Kidney (tissue), 14 donors: ENCODE measurements around the gene SMARCE1. TPM values are rescaled to one million over a fixed set of nuclear protein-coding genes. Genes with fewer than 3 reads are reported as not detected.

ENCODE experiments used
- DNase-seq, 5 donors: peaks; one replicate each; pipeline ENCODE4 v3.0.0-alpha.2; 2013 to 2020
- FAIRE-seq: peaks from 2 replicates; lab custom pipeline; 2012; peaks lifted over from hg19 to GRCh38; lab: Jason Lieb, UNC
- H3K27ac ChIP-seq, 2 donors: one replicate each; pipeline ENCODE4 v1.7.0; 2013; ENCODE audit warnings: low read depth in 2 of 2, low read length in 2 of 2, inconsistent platforms in 1 of 2
- H3K27me3 ChIP-seq: one replicate; pipeline ENCODE4 v1.7.1; 2013; ENCODE audit warnings: low read length, inconsistent platforms; ENCODE audit not compliant: control insufficient read depth, insufficient read depth
- H3K36me3 ChIP-seq, 3 donors: one replicate each; pipeline versions ENCODE4 v1.7.0 to v1.7.1; 2013; ENCODE audit warnings: low read length in 3 of 3, control low read depth in 1 of 3, inconsistent platforms in 1 of 3; ENCODE audit not compliant: insufficient read depth in 3 of 3, control insufficient read depth in 2 of 3
- H3K4me1 ChIP-seq, 3 donors: one replicate each; pipeline versions ENCODE4 v1.7.0 to v1.7.1; 2013; ENCODE audit warnings: low read length in 3 of 3, inconsistent platforms in 1 of 3, low read depth in 1 of 3; ENCODE audit not compliant: control insufficient read depth in 2 of 3, insufficient read depth in 2 of 3
- H3K4me3 ChIP-seq, 3 donors: one replicate each; pipeline versions ENCODE4 v1.7.0 to v1.8.1; 2013; ENCODE audit warnings: low read length in 3 of 3, control low read depth in 1 of 3, inconsistent platforms in 1 of 3
- H3K9ac ChIP-seq, 3 donors: one replicate each; pipeline versions ENCODE4 v1.7.0 to v1.7.1; 2013; ENCODE audit warnings: low read length in 3 of 3, control low read depth in 1 of 3, inconsistent platforms in 1 of 3
- H3K9me3 ChIP-seq, 3 donors: one replicate each; pipeline versions ENCODE4 v1.7.0 to v1.7.1; 2013; ENCODE audit warnings: low read length in 3 of 3, control low read depth in 1 of 3, inconsistent platforms in 1 of 3; ENCODE audit not compliant: control insufficient read depth in 2 of 3, insufficient read depth in 1 of 3
- CTCF ChIP-seq: IDR thresholded peaks from 3 replicates; pipeline ENCODE4 v1.5.1; 2012; ENCODE audit warnings: mild to moderate bottlenecking, moderate library complexity, borderline replicate concordance; ENCODE audit not compliant: insufficient read depth; ENCODE audit errors: extremely low read depth
- intact Hi-C: fragments of 100-400 bp; cut with DNase I; formaldehyde crosslinking; loops from one replicate; pipeline ENCODE4 v1.11.1; 2022
- polyA plus RNA-seq: library from polyadenylated mRNA; stranded (reverse); fragments of 350-450 nt; fragmentation: Illumina TruSeq; extraction: RNeasy Lipid Tissue Mini Kit (QIAGEN cat#74804); gene quantifications from one replicate; pipeline ENCODE4 v1.2.3, GENCODE V29; 2014; ENCODE audit warnings: low read depth, low replicate concordance; ENCODE audit not compliant: insufficient read depth
- total RNA-seq: library from RNA; stranded (reverse); fragmentation: NEBNext Ultra II Directional; extraction: Animal tissue kit (Norgen Biotek cat#: 25700); gene quantifications from one replicate; pipeline ENCODE4 v1.2.1, GENCODE V29; 2021
- donor health status: control.
- donor health status: control.
- donor health status: control.
- donor health status: control.
- donor health status: control.
- donor health status: DM: yes; HTN: yes; CAD: no.
- donor health status: Normal renal cell carcinoma (clear cell type).

Gene SMARCE1
- total and polyA plus RNA-seq, 2 donors from 2014 or later, result 73.4 to 112 TPM

DNA sequence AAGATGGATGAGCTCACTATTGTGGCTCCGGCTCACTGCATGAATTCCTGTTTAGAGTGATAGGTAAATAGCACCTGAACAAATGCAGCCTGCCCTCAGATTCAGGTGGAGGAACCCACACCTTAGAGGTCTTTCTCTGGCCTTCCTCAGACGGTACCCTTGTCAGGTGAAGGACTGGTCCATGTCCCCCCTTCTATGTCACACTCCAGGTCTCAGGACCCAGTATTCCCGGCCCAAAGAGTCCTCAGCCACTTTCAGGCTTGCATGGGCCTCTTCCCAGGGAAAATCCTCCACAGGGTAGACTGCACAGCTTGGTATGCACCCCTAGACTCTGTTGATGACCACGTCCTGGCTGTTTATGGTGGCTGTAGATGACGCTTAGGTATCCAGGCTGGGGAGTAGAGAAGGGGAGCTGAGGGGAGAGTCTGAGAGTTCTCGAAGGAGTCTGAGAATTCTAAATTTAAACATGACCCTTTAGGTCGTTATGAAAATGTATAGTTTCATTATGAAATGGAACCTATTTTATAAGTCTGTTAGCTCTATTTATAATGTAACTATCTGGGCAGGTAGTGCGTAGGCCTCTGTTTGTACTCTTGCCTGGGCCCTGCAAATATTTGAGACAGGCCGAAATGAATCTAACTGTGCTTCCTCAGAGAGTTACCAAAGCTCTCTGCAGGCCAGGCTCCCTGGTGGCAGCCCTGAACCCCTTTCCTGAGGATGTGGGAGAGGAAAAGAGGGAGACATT lies 49.9 kb downstream of the SMARCE1 start:
- intact Hi-C loops, result no loop called here
- Histone ChIP-seq H3K36me3 (no peaks in the 10 kb centered on the region), H3K27me3 (no peaks in the 10 kb centered on the region), H3K27ac (peak overlapping the region in 1 of 2 donors; percentile 59), H3K9me3 (no peaks in the 10 kb centered on the region), H3K9ac (no peak overlapping the region), H3K4me1 (no peaks in the 10 kb centered on the region), H3K4me3 (no peak overlapping the region)
- DNase-seq, result peak in 1 of 5 donors; percentile 7
- no peak for FAIRE-seq
- no peak for TF ChIP-seq CTCF

DNA sequence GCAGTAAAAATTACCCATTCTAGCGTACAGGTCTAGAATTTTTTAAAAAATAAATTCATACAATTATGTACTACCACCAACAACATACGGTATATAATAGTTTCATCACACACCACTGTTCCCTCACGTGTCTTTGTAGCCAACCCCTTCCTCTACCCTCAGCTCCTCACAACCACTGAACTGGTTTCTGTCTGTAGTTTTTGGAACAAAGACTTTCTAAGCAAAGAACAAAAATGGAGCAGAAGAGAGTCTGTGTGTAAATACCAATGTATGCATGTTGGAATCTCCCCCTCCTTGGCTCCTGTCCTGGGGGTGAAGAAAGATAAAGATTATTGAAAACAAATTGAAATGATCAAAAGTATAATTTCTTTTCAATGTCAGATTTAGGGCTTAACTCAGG lies 50.5 kb downstream of the SMARCE1 start:
- Histone ChIP-seq H3K27me3 (no peaks in the 10 kb centered on the region), H3K4me1 (no peaks in the 10 kb centered on the region), H3K9ac (no peak overlapping the region), H3K36me3 (no peaks in the 10 kb centered on the region), H3K27ac (no peak overlapping the region), H3K4me3 (no peak overlapping the region), H3K9me3 (no peaks in the 10 kb centered on the region)
- DNase-seq (no peak), FAIRE-seq (no peak)
- intact Hi-C loops, result no loop called here
- TF ChIP-seq CTCF, result no peak

DNA sequence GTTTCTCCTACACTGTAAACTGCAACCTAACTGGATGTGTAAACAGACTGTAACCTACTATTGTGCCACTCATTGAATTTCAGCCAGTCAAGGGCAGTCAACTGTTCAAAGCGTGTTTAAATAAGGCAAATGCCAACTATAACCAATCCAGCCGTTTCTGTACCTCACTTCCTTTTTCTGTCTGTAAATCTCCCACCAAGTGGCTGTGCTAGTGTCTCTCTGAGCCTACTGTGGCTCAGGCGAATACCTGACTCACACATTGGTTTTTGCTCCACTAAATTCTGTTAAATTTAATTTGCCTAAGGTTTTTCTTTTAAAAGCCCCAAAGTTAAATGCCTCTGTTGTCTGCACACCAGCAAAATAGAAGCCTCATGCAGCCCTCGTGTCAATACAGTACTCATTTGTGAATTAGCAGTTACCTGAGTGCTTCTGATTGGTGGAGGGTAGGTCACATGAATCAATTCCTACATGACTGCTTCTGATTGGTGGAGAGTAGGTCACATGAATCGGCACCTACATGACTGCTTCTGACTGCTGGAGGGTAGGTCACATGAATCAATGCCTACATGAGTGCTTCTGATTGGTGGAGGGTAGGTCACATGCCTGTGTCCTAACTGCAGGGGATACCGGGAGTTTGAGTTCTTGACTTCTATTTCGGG lies 51.2 kb downstream of the SMARCE1 start:
- no peak overlapping the region for H3K9ac ChIP-seq
- H3K4me3 ChIP-seq, result no peak overlapping the region
- no peaks in the 10 kb centered on the region for H3K9me3 ChIP-seq
- no peak for TF ChIP-seq CTCF
- no peak for FAIRE-seq
- no peak for DNase-seq
- H3K4me1 ChIP-seq, result no peaks in the 10 kb centered on the region
- no peak overlapping the region for H3K27ac ChIP-seq
- intact Hi-C loops, result no loop called here
- no peaks in the 10 kb centered on the region for H3K27me3 ChIP-seq
- H3K36me3 ChIP-seq, result no peaks in the 10 kb centered on the region
